Mucosa of descending colon (tissue), 3 donors: Measurements from ENCODE around the gene ITGA3. TPM values are rescaled to one million over a fixed set of nuclear protein-coding genes. Genes with fewer than 3 reads are reported as not detected.
A peak's percentile ranks its signal among the peaks of the same experiment; 100 is the strongest.

Experiments used
- ATAC-seq: fragments of 200-7000 bp; cut with Tn5 transposase; one replicate; pipeline ENCODE4 v1.9.1; 2020; ENCODE audit warnings: mild to moderate bottlenecking, moderate library complexity
- DNase-seq, 3 donors: peaks; one replicate each; pipeline ENCODE4 v3.0.0-alpha.2; 2020
- H3K36me3 ChIP-seq: fragments of 200-600 bp; one replicate; pipeline ENCODE4 v1.8.0; 2021; ENCODE audit warnings: low read depth, mild to moderate bottlenecking
- H3K4me1 ChIP-seq: fragments of 200-600 bp; one replicate; pipeline ENCODE4 v1.8.0; 2021; ENCODE audit warnings: low read depth, mild to moderate bottlenecking
- H3K4me3 ChIP-seq: fragments of 200-600 bp; one replicate; pipeline ENCODE4 v1.8.0; 2021; ENCODE audit warnings: mild to moderate bottlenecking
- H3K9me3 ChIP-seq: fragments of 200-600 bp; one replicate; pipeline ENCODE4 v1.8.0; 2021; ENCODE audit warnings: mild to moderate bottlenecking
- CTCF ChIP-seq: fragments of 200-600 bp; IDR thresholded peaks from one replicate; pipeline ENCODE4 v1.8.0; 2022; ENCODE audit warnings: antibody characterized with exemption, mild to moderate bottlenecking
- intact Hi-C, 2 donors: fragments of 100-400 bp; cut with DNase I in 1 of 2; cut with micrococcal nuclease in 1 of 2; formaldehyde crosslinking; loops; one replicate each; pipeline versions ENCODE4 v1.11.0 to v1.11.1; 2022; cut with DNase I, micrococcal nuclease
- total RNA-seq, 3 donors: library from RNA; stranded (reverse); fragmentation: NEBNext Ultra II Directional in 2 of 3; extraction: Animal tissue kit (Norgen Biotek cat#: 25700) in 2 of 3; gene quantifications; one replicate each; pipeline versions ENCODE4 v1.2.1 to v1.2.4, GENCODE V29; 2021 to 2023
- donor health status: DM: no; HTN: no; CAD: no; lungs with moderate emphysema.
- donor health status: DM: no; HTN: no; CAD: no.
- donor health status: DM: no; HTN: yes; CAD: no.

ITGA3 gene
- total RNA-seq, 3 donors from 2014 or later, result 108 to 170 (median 108) TPM

- no peak for TF ChIP-seq CTCF
- H3K36me3 ChIP-seq, result no peaks in the 10 kb centered on the region
- DNase-seq (no peak), ATAC-seq (no peak)
- intact Hi-C loops, result no loop called here
- H3K9me3 ChIP-seq, result no peaks in the 10 kb centered on the region
- no peaks in the 10 kb centered on the region for H3K4me1 ChIP-seq
- H3K4me3 ChIP-seq, result no peak overlapping the region
These were observed 18.3 kb downstream of the ITGA3 start for GRCh38 chr17:50074227-50074626.

- H3K9me3 ChIP-seq, result no peaks in the 10 kb centered on the region
- ATAC-seq (no peak), DNase-seq (peak in 1 of 3 donors; percentile 3)
- intact Hi-C loops, result no loop called here
- no peak for TF ChIP-seq CTCF
- no peak overlapping the region for H3K4me3 ChIP-seq
- no peaks in the 10 kb centered on the region for H3K36me3 ChIP-seq
- H3K4me1 ChIP-seq, result peaks cover 4% of the 10 kb centered on the region
These were observed 19.6 kb downstream of the ITGA3 start for GRCh38 chr17:50075446-50076032.

- TF ChIP-seq CTCF, result no peak
- no peak overlapping the region for H3K4me3 ChIP-seq
- H3K4me1 ChIP-seq, result peaks cover 4% of the 10 kb centered on the region
- H3K9me3 ChIP-seq, result no peaks in the 10 kb centered on the region
- ATAC-seq, result no peak
- no peaks in the 10 kb centered on the region for H3K36me3 ChIP-seq
- intact Hi-C loops, result no loop called here
- no peak for DNase-seq
These were observed 20.3 kb downstream of the ITGA3 start for GRCh38 chr17:50076221-50076590.

GRCh38 chr17:50076591-50077235 is 20.8 kb downstream of the ITGA3 start:
- intact Hi-C loops, result no loop called here
- ATAC-seq (no peak), DNase-seq (no peak)
- H3K4me3 ChIP-seq, result no peak overlapping the region
- H3K4me1 ChIP-seq, result peaks cover 4% of the 10 kb centered on the region
- H3K9me3 ChIP-seq, result no peaks in the 10 kb centered on the region
- TF ChIP-seq CTCF, result no peak
- H3K36me3 ChIP-seq, result no peaks in the 10 kb centered on the region

GRCh38 chr17:50078430-50078829 is 22.5 kb downstream of the ITGA3 start:
- H3K9me3 ChIP-seq, result no peaks in the 10 kb centered on the region
- TF ChIP-seq CTCF, result no peak
- intact Hi-C loops, result no loop called here

More at GRCh38 chr17:50078430-50078829, 22.5 kb downstream of the ITGA3 start:
- Histone ChIP-seq H3K4me3 (no peak overlapping the region), H3K36me3 (no peaks in the 10 kb centered on the region), H3K4me1 (peaks cover 4% of the 10 kb centered on the region)
- ATAC-seq (no peak), DNase-seq (no peak)
